GM23338 (cell line): Measurements from ENCODE around the gene CD7. TPM values are rescaled to one million over a fixed set of nuclear protein-coding genes. Genes with fewer than 3 reads are reported as not detected.
A peak's percentile ranks its signal among the peaks of the same experiment; 100 is the strongest.

Source experiments
- ATAC-seq: fragments of 200-7000 bp; cut with Tn5 transposase; 3 replicates; pipeline ENCODE4 v1.9.1; 2020
- DNase-seq: peaks from one replicate; pipeline ENCODE4 v3.0.0-alpha.2; 2015; ENCODE audit warnings: low spot score
- H2AFZ ChIP-seq: fragments of 200-600 bp; sonication (generic); 2 replicates; pipeline ENCODE4 v1.8.0; 2016; ENCODE audit warnings: antibody characterized with exemption, mild to moderate bottlenecking, moderate library complexity
- H3F3A ChIP-seq: fragments of 200-600 bp; sonication (generic); replicated peaks from 2 replicates; pipeline ENCODE4 v1.8.0; 2017; ENCODE audit warnings: antibody characterized with exemption, mixed run types, low read depth
- H3K27ac ChIP-seq: fragments of 200-600 bp; sonication (generic); 2 replicates; pipeline ENCODE4 v1.6.1; 2016; ENCODE audit warnings: low read depth
- H3K27me3 ChIP-seq: fragments of 200-600 bp; sonication (generic); 2 replicates; pipeline ENCODE4 v1.8.0; 2016; ENCODE audit warnings: mild to moderate bottlenecking, mixed run types, moderate library complexity; ENCODE audit not compliant: insufficient read depth
- H3K36me3 ChIP-seq: fragments of 200-600 bp; sonication (generic); 2 replicates; pipeline ENCODE4 v1.8.0; 2016; ENCODE audit warnings: mild to moderate bottlenecking; ENCODE audit not compliant: insufficient read depth
- H3K4me1 ChIP-seq: fragments of 200-600 bp; sonication (generic); 2 replicates; pipeline ENCODE4 v1.8.0; 2016; ENCODE audit warnings: mild to moderate bottlenecking, moderate library complexity; ENCODE audit not compliant: insufficient read depth
- H3K4me2 ChIP-seq: fragments of 200-600 bp; sonication (generic); 2 replicates; pipeline ENCODE4 v1.7.1; 2017; ENCODE audit warnings: mixed run types
- H3K4me3 ChIP-seq: fragments of 200-600 bp; sonication (generic); 2 replicates; pipeline ENCODE4 v1.6.1; 2016; ENCODE audit warnings: mixed run types
- H3K79me2 ChIP-seq: fragments of 200-600 bp; sonication (generic); replicated peaks from 2 replicates; pipeline ENCODE4 v1.8.0; 2017; ENCODE audit warnings: mild to moderate bottlenecking; ENCODE audit not compliant: insufficient read depth
- H3K9me2 ChIP-seq: fragments of 200-600 bp; sonication (generic); 2 replicates; pipeline ENCODE4 v1.8.0; 2017; ENCODE audit not compliant: insufficient read depth
- H4K20me1 ChIP-seq: fragments of 200-600 bp; sonication (generic); replicated peaks from 2 replicates; pipeline ENCODE4 v1.8.0; 2017; ENCODE audit warnings: mild to moderate bottlenecking; ENCODE audit not compliant: insufficient read depth
- H3K27ac Mint-ChIP-seq: 2 replicates; pipeline ENCODE4 v1.8.0; 2020; ENCODE audit warnings: inconsistent platforms, mild to moderate bottlenecking, moderate library complexity, mixed read lengths
- H3K27me3 Mint-ChIP-seq: 3 replicates; pipeline ENCODE4 v1.8.0; 2022; ENCODE audit warnings: low read depth, mild to moderate bottlenecking, moderate library complexity, mixed read lengths, inconsistent platforms; ENCODE audit not compliant: insufficient read depth, poor library complexity
- H3K36me3 Mint-ChIP-seq: 3 replicates; pipeline ENCODE4 v1.8.0; 2021; ENCODE audit warnings: low read depth, mild to moderate bottlenecking, inconsistent platforms, moderate library complexity, mixed read lengths
- H3K4me1 Mint-ChIP-seq: 3 replicates; pipeline ENCODE4 v1.8.0; 2020; ENCODE audit warnings: mild to moderate bottlenecking, inconsistent platforms, mixed read lengths
- H3K4me3 Mint-ChIP-seq: 3 replicates; pipeline ENCODE4 v1.8.0; 2021; ENCODE audit warnings: moderate library complexity, mild to moderate bottlenecking, inconsistent platforms, mixed read lengths
- H3K9me3 Mint-ChIP-seq: 3 replicates; pipeline ENCODE4 v1.8.0; 2020; ENCODE audit warnings: moderate library complexity, mild to moderate bottlenecking, inconsistent platforms, mixed read lengths
- STAT1 ChIP-seq: IDR thresholded peaks from one replicate; pipeline ENCODE4 v1.6.1; 2016; ENCODE audit warnings: antibody characterized with exemption; ENCODE audit not compliant: unreplicated experiment
- polyA plus RNA-seq: library from polyadenylated mRNA; unstranded; fragments of >200 nt; fragmentation: Nextera tagmentation; extraction: Ambion mirVana; gene quantifications from 2 replicates; pipeline ENCODE4 v1.2.1, GENCODE V29; 2016
- total RNA-seq: library from RNA; depleted of rRNA; stranded (reverse); fragments of >200 nt; shearing (Covaris generic); gene quantifications from 2 replicates; pipeline ENCODE4 v1.2.3, GENCODE V29; 2014
- TF ChIP-seq, protein P1 (sequence below): fragments of 250-450 bp; sonication (Bioruptor Pico); IDR thresholded peaks from 2 replicates; pipeline ENCODE4 v1.5.0; 2020; ENCODE audit warnings: mild to moderate bottlenecking, moderate library complexity
- TF ChIP-seq, protein P2 (sequence below), 2 experiments: fragments of 200-600 bp in 1 of 2; sonication (generic) in 1 of 2; conservative IDR thresholded peaks; 2 replicates each; pipeline versions ENCODE4 v1.5.1 to v1.6.1; 2016 to 2017; ENCODE audit warnings: antibody characterized with exemption in 2 of 2, low read depth in 2 of 2, mild to moderate bottlenecking in 2 of 2, moderate library complexity in 1 of 2

CD7 gene
- total and polyA plus RNA-seq, 2 experiments from 2014 or later: 0.42 to 0.44 TPM

DNA sequence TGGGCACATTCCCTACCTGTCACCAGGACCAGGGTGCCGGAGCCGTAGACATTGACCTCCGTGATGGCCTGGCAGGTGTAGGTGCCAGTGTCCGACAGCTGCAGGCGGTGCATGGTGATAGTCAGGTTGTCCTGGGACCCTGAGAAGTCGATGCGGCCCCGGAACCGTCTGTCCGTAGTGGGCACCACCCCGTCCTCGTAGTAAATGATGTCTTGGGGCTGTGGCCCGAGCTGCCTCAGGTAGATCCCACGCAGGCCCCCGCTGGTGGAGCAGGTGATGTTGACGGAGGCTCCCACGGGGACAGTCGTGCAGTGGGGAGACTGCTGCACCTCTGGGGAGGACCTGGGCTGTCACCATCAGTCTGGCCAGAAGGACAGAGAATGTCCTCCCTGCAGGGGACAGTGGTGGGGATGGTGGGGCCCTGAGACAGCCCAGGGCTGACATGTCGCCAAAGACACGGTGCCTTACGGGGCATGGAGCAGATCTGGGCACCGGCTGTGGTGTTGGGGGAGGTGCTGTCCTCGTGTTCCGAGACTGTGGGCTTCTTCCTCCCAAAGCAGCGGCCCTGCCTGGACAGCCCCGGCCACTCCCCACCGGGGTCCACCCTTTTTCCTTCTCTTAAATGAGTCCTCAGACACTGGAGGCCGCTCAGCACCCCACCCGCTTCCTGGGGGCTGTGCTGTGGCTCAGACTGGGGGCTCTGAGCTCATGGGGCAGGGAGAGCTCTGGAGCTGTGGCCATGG, 586 bp downstream of the CD7 start (continued):
- TF ChIP-seq, protein P1, sequence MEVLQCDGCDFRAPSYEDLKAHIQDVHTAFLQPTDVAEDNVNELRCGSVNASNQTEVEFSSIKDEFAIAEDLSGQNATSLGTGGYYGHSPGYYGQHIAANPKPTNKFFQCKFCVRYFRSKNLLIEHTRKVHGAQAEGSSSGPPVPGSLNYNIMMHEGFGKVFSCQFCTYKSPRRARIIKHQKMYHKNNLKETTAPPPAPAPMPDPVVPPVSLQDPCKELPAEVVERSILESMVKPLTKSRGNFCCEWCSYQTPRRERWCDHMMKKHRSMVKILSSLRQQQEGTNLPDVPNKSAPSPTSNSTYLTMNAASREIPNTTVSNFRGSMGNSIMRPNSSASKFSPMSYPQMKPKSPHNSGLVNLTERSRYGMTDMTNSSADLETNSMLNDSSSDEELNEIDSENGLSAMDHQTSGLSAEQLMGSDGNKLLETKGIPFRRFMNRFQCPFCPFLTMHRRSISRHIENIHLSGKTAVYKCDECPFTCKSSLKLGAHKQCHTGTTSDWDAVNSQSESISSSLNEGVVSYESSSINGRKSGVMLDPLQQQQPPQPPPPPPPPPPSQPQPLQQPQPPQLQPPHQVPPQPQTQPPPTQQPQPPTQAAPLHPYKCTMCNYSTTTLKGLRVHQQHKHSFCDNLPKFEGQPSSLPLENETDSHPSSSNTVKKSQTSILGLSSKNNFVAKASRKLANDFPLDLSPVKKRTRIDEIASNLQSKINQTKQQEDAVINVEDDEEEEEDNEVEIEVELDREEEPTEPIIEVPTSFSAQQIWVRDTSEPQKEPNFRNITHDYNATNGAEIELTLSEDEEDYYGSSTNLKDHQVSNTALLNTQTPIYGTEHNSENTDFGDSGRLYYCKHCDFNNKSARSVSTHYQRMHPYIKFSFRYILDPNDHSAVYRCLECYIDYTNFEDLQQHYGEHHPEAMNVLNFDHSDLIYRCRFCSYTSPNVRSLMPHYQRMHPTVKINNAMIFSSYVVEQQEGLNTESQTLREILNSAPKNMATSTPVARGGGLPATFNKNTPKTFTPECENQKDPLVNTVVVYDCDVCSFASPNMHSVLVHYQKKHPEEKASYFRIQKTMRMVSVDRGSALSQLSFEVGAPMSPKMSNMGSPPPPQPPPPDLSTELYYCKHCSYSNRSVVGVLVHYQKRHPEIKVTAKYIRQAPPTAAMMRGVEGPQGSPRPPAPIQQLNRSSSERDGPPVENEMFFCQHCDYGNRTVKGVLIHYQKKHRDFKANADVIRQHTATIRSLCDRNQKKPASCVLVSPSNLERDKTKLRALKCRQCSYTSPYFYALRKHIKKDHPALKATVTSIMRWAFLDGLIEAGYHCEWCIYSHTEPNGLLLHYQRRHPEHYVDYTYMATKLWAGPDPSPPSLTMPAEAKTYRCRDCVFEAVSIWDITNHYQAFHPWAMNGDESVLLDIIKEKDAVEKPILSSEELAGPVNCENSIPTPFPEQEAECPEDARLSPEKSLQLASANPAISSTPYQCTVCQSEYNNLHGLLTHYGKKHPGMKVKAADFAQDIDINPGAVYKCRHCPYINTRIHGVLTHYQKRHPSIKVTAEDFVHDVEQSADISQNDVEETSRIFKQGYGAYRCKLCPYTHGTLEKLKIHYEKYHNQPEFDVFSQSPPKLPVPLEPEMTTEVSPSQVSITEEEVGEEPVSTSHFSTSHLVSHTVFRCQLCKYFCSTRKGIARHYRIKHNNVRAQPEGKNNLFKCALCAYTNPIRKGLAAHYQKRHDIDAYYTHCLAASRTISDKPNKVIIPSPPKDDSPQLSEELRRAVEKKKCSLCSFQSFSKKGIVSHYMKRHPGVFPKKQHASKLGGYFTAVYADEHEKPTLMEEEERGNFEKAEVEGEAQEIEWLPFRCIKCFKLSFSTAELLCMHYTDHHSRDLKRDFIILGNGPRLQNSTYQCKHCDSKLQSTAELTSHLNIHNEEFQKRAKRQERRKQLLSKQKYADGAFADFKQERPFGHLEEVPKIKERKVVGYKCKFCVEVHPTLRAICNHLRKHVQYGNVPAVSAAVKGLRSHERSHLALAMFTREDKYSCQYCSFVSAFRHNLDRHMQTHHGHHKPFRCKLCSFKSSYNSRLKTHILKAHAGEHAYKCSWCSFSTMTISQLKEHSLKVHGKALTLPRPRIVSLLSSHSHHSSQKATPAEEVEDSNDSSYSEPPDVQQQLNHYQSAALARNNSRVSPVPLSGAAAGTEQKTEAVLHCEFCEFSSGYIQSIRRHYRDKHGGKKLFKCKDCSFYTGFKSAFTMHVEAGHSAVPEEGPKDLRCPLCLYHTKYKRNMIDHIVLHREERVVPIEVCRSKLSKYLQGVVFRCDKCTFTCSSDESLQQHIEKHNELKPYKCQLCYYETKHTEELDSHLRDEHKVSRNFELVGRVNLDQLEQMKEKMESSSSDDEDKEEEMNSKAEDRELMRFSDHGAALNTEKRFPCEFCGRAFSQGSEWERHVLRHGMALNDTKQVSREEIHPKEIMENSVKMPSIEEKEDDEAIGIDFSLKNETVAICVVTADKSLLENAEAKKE (CRISPR knock-in tag): no peak

DNA sequence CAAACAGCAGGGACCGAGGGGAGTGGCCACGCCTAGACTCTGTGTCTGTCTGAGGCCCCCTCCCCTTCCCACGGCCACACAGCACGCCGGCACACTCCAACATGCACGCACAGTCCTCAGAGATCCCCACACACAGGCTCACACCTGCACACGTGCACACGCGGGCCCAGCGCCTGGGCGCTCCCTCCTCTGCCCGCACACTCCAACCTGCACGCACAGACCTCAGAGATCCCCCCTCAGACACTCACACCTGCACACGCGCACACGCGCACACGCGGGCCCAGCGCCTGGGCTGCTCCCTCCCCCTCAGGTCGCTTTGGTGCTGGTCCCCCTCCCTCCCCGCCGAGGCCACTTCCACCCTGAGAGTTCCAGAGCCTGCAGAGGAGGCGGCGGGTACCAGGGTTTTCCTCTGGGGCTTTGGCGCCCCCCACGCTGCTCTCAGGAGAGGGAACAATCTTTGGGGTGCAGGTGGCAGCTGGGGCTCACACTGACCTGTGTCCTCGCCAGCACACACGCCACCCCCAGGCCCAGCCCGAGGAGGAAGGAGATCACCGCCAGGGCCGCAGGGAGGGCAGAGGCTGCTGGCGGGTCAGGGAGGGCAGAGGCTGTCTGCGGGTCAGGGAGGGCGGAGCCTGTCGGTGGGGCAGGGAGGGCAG, 1.6 kb downstream of the CD7 start:
- Histone ChIP-seq H3K79me2 (no peaks in the 10 kb centered on the region), H3K9me2 (no peaks in the 10 kb centered on the region), H3K27me3 (no peaks in the 10 kb centered on the region), H3K27ac (no peak overlapping the region), H3K4me2 (peak overlapping the region; percentile 81), H4K20me1 (no peaks in the 10 kb centered on the region), H3F3A (peaks cover 14% of the 10 kb centered on the region), H2AFZ (peak overlapping the region; percentile 96), H3K4me3 (peak overlapping the region; percentile 51), H3K36me3 (no peaks in the 10 kb centered on the region), H3K4me1 (no peaks in the 10 kb centered on the region)
- Mint-ChIP-seq H3K36me3 (no peaks in the 10 kb centered on the region), H3K27me3 (peaks cover 12% of the 10 kb centered on the region), H3K4me1 (peaks cover 6% of the 10 kb centered on the region; the same call in 1 of the 3 replicates), H3K9me3 (no peaks in the 10 kb centered on the region), H3K27ac (no peak overlapping the region), H3K4me3 (peak overlapping the region; percentile 63)
- TF ChIP-seq STAT1: no peak
- TF ChIP-seq, protein P2, sequence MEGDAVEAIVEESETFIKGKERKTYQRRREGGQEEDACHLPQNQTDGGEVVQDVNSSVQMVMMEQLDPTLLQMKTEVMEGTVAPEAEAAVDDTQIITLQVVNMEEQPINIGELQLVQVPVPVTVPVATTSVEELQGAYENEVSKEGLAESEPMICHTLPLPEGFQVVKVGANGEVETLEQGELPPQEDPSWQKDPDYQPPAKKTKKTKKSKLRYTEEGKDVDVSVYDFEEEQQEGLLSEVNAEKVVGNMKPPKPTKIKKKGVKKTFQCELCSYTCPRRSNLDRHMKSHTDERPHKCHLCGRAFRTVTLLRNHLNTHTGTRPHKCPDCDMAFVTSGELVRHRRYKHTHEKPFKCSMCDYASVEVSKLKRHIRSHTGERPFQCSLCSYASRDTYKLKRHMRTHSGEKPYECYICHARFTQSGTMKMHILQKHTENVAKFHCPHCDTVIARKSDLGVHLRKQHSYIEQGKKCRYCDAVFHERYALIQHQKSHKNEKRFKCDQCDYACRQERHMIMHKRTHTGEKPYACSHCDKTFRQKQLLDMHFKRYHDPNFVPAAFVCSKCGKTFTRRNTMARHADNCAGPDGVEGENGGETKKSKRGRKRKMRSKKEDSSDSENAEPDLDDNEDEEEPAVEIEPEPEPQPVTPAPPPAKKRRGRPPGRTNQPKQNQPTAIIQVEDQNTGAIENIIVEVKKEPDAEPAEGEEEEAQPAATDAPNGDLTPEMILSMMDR (conservative IDR thresholded peaks at IDR 0.05; ENCODE audit: low read depth in 2 of 2): 0 out of 4 replicates have a peak, but pooled peaks of 1 of the 2 experiments have one; percentile 12
- ATAC-seq: peak; percentile 71
- peak; percentile 48 for DNase-seq
